NT2/D1 (cell line): ENCODE data around the gene PCDHA6.

Experiments used
- SUZ12 ChIP-seq: IDR thresholded peaks from 2 replicates; pipeline ENCODE4 v1.6.1; 2011; ENCODE audit not compliant: insufficient read length, insufficient read depth; ENCODE audit errors: extremely low read depth
- YY1 ChIP-seq: IDR thresholded peaks from 2 replicates; pipeline ENCODE4 v1.6.1; 2011; ENCODE audit not compliant: insufficient read length, insufficient read depth
- ZNF274 ChIP-seq: IDR thresholded peaks from 2 replicates; pipeline ENCODE4 v1.6.1; 2011; ENCODE audit warnings: mild to moderate bottlenecking, low read depth, low read length

DNA sequence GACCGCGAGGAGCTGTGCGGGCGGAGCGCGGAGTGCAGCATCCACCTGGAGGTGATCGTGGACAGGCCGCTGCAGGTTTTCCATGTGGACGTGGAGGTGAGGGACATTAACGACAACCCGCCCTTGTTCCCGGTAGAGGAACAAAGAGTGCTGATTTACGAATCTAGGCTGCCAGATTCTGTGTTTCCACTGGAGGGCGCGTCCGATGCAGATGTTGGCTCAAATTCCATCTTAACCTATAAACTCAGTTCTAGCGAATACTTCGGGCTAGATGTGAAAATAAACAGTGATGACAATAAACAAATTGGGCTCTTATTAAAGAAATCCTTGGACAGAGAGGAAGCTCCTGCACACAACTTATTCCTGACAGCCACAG is 590 bp downstream of the PCDHA6 start:
- no peak for TF ChIP-seq SUZ12
- TF ChIP-seq YY1, result no peak
- no peak for TF ChIP-seq ZNF274
